Measurements from ENCODE around the gene CHN2.

The CHN2 gene

GRCh38 chr7:29228289-29229011 lies 33.9 kb downstream of the CHN2 start:
- DNase-seq (ENCODE audit: low read depth, low spot score), result no peak

- DNase-seq (ENCODE audit: low read depth, low spot score), result no peak
Observed at GRCh38 chr7:29229066-29229465, 34.5 kb downstream of the CHN2 start.

- DNase-seq (ENCODE audit: low read depth, low spot score), result no peak
Observed at GRCh38 chr7:29229946-29230345, 35.4 kb downstream of the CHN2 start.

GRCh38 chr7:29230871-29231345 lies 36.3 kb downstream of the CHN2 start:
- DNase-seq (ENCODE audit: low read depth, low spot score), result no peak

- DNase-seq (ENCODE audit: low read depth, low spot score), result no peak
Observed at GRCh38 chr7:29231671-29232232, 37.2 kb downstream of the CHN2 start.

GRCh38 chr7:29234438-29234837 lies 39.9 kb downstream of the CHN2 start:
- DNase-seq (ENCODE audit: low read depth, low spot score), result no peak

- DNase-seq (ENCODE audit: low read depth, low spot score), result no peak
Observed at GRCh38 chr7:29236071-29236580, 41.6 kb downstream of the CHN2 start.

GRCh38 chr7:29236649-29237048 lies 42.1 kb downstream of the CHN2 start:
- no peak for DNase-seq (ENCODE audit: low read depth, low spot score)

- no peak for DNase-seq (ENCODE audit: low read depth, low spot score)
Observed at GRCh38 chr7:29237489-29237888, 42.9 kb downstream of the CHN2 start.

- DNase-seq (ENCODE audit: low read depth, low spot score), result no peak
Observed at GRCh38 chr7:29239638-29240037, 45.1 kb downstream of the CHN2 start.

GRCh38 chr7:29242265-29242664 lies 47.7 kb downstream of the CHN2 start:
- no peak for DNase-seq (ENCODE audit: low read depth, low spot score)

- DNase-seq (ENCODE audit: low read depth, low spot score), result peak; percentile 50
Observed at GRCh38 chr7:29243910-29244655, 49.5 kb downstream of the CHN2 start.

- no peak for DNase-seq (ENCODE audit: low read depth, low spot score)
Observed at GRCh38 chr7:29247224-29247962, 52.8 kb downstream of the CHN2 start.

GRCh38 chr7:29247963-29248236 lies 53.3 kb downstream of the CHN2 start:
- DNase-seq (ENCODE audit: low read depth, low spot score), result no peak

- no peak for DNase-seq (ENCODE audit: low read depth, low spot score)
Observed at GRCh38 chr7:29248713-29249382, 54.3 kb downstream of the CHN2 start.

GRCh38 chr7:29249383-29249750 lies 54.8 kb downstream of the CHN2 start:
- DNase-seq (ENCODE audit: low read depth, low spot score), result no peak

- DNase-seq (ENCODE audit: low read depth, low spot score), result no peak
Observed at GRCh38 chr7:29249860-29250259, 55.3 kb downstream of the CHN2 start.

- DNase-seq (ENCODE audit: low read depth, low spot score), result no peak
Observed at GRCh38 chr7:29253225-29253624, 58.6 kb downstream of the CHN2 start.

- DNase-seq (ENCODE audit: low read depth, low spot score), result peak; percentile 48
Observed at GRCh38 chr7:29254591-29254990, 60.0 kb downstream of the CHN2 start.

- DNase-seq (ENCODE audit: low read depth, low spot score), result no peak
Observed at GRCh38 chr7:29255199-29255878, 60.8 kb downstream of the CHN2 start.

Measured in iPS DF 19.7 (cell line).